T-helper 17 cell (primary cell): ENCODE results near the gene COL26A1. TPM values are rescaled to one million over a fixed set of nuclear protein-coding genes. Genes with fewer than 3 reads are reported as not detected.

Experiments
- ATAC-seq: fragments of 150-1000 bp; cut with Tn5 transposase; 2 replicates; pipeline ENCODE4 v1.10.0; 2021; ENCODE audit warnings: mild to moderate bottlenecking, moderate library complexity
- DNase-seq, 3 donors: peaks; one replicate each; pipeline versions ENCODE4 v3.0.0 to v3.0.0-alpha.2; 2020 to 2021
- H3K9me3 ChIP-seq: one replicate; pipeline ENCODE4 v1.7.0; 2013; ENCODE audit warnings: low read length, mild to moderate bottlenecking; ENCODE audit not compliant: control insufficient read depth, poor library complexity, severe bottlenecking
- H3K27ac Mint-ChIP-seq: one replicate; pipeline ENCODE4 v1.8.0; 2022; ENCODE audit warnings: mild to moderate bottlenecking, moderate library complexity, mixed read lengths
- H3K27me3 Mint-ChIP-seq: one replicate; pipeline ENCODE4 v1.8.0; 2022; ENCODE audit warnings: mixed read lengths
- H3K36me3 Mint-ChIP-seq: one replicate; pipeline ENCODE4 v1.8.0; 2022; ENCODE audit warnings: low read depth, mixed read lengths
- H3K4me1 Mint-ChIP-seq: one replicate; pipeline ENCODE4 v1.8.0; 2022; ENCODE audit warnings: mild to moderate bottlenecking, mixed read lengths
- H3K4me3 Mint-ChIP-seq: one replicate; pipeline ENCODE4 v1.8.0; 2022; ENCODE audit warnings: mild to moderate bottlenecking, moderate library complexity, mixed read lengths
- total RNA-seq, 4 donors: library from RNA in 2 of 4; stranded (reverse) in 2 of 4; gene quantifications; one replicate each; pipeline ENCODE4 v1.2.3 and lab custom pipeline; 2022 to 2026

COL26A1 gene
- total RNA-seq, 2 donors from 2014 or later: not detected

DNA sequence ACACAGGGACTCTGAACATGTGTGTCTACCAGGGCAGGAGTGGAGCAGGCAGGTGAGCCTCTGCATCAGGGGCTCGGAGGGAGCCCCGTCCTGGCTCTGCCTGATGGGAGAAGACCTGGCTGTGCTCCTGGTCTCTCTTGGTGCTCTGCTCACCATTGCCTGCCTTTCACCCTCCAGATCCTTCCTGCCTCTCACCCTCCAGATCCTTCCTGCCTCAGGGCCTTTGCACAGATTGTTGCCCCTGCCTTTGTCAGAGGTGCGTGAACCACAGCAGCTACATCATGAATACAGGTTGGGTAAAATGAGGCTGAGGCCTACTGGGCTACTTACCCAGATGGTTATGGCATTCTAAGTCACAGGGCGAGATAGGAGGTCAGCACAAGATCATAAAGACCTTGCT lies 16.6 kb downstream of the COL26A1 start:
- no peaks in the 10 kb centered on the region for H3K36me3 Mint-ChIP-seq
- ATAC-seq: no peak
- no peak overlapping the region for H3K27ac Mint-ChIP-seq
- no peaks in the 10 kb centered on the region for H3K9me3 ChIP-seq
- no peak overlapping the region for H3K4me3 Mint-ChIP-seq
- no peak for DNase-seq
- H3K27me3 Mint-ChIP-seq: peaks cover 6% of the 10 kb centered on the region
- H3K4me1 Mint-ChIP-seq: no peaks in the 10 kb centered on the region

DNA sequence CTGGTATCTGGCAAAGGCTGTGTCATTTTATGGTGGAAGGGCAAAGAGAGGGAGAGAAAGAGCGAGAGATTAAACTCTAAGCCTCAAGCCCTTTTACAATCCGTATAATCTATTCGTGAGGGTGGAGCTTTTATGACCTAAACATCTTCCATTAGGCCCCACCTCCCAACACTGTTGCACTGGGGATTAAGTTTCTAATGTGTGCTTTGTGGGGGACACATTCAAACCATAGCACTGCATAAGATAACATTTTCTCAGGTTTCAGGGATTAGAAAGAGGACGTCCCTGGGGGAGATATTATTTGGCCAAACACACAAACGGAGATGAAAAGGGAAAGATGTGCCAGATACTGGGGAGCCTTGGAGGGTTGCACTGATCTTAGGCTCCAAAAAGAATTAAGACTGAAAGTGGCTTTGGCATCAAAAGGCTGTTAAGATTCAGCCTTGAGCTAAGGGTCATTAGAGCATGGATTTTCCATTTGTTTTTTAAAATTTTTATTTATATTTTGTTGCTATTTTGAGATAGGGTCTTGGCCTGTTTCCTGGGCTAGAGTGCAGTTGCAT lies 19.0 kb downstream of the COL26A1 start:
- Mint-ChIP-seq H3K27me3 (peaks cover 3% of the 10 kb centered on the region), H3K27ac (no peak overlapping the region), H3K36me3 (no peaks in the 10 kb centered on the region), H3K4me1 (peaks cover 2% of the 10 kb centered on the region), H3K4me3 (no peak overlapping the region)
- DNase-seq: no peak
- no peak for ATAC-seq
- no peaks in the 10 kb centered on the region for H3K9me3 ChIP-seq

DNA sequence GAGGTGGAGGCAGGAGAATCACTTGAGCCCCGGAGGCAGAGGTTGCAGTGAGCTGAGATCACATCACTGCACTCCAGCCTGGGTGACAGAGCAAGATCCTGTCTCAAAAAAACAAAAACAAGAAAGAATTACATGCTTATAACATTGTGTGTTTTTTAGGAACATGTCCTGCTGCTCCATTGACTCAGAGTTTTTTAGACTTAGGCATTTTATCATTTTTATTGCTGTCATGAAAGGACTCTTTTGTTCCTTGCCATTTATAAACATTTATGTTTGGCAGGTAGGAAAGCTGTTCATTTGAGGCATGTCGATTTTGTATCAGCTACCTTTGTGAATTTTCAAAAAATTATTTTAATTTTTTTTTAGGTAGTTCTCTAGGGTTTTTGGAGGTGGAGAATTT lies 20.3 kb downstream of the COL26A1 start:
- Mint-ChIP-seq H3K4me1 (peaks cover 4% of the 10 kb centered on the region), H3K27me3 (peaks cover 6% of the 10 kb centered on the region), H3K27ac (no peak overlapping the region)

DNA sequence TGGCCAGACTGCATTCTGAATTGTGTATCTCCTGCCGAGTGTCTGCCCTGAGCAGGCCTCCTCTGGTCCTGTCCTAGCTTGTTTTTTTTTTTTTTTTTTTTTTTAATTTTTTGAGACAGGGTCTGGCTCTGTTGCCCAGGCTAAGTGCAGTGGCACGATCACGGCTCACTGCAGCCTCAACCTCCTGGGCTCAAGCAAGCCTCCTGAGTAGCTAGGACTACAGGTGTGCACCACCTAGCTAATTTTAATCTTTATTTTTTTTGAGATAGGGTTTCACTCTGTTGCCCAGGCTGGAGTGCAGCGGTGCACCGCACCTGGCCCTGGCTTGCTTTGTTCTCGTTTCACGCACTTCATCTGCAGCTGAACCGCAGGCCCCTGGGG lies 23.5 kb downstream of the COL26A1 start:
- no peak for ATAC-seq
- Mint-ChIP-seq H3K4me1 (peaks cover 10% of the 10 kb centered on the region), H3K27ac (no peak overlapping the region), H3K4me3 (no peak overlapping the region), H3K36me3 (no peaks in the 10 kb centered on the region), H3K27me3 (peaks cover 6% of the 10 kb centered on the region)
- DNase-seq: no peak
- no peaks in the 10 kb centered on the region for H3K9me3 ChIP-seq

More for the DNA sequence above, 20.3 kb downstream of the COL26A1 start:
- DNase-seq (no peak), ATAC-seq (no peak)
- Mint-ChIP-seq H3K36me3 (no peaks in the 10 kb centered on the region), H3K4me3 (no peak overlapping the region)
- no peaks in the 10 kb centered on the region for H3K9me3 ChIP-seq

DNA sequence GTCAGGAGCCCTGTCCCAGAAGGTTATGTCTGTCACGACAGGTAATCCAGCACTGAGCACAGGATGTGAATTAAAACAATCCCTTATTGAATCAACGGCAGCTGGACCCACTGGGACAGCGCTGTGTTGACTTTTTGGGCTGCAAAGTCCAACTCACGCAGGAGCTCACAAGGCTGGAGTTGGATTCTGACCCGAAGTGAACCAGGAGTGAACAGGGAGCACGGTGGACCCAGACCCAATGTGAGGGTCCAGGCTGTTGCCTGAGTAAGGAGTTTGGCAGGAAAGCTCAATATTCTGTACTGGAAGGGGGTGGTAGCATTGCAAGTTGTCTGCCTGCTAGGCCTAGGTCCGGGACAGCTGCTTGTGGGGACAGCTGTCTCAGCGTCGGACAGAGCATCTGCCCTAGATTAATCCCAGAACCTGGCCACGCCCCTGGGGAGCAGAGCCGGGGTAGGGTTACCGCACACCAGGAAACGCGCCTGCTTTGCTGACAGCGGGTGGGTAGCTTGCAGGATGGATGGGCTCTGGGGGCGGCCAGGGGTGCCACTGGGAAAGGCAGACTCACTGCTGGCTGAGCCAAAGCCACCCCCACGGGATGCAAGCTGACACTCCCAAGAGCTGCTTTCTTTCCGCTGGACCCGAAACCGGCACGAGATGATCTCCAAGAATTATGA lies 24.0 kb downstream of the COL26A1 start:
- Mint-ChIP-seq H3K36me3 (no peaks in the 10 kb centered on the region), H3K27ac (no peak overlapping the region), H3K4me1 (peaks cover 10% of the 10 kb centered on the region), H3K27me3 (peaks cover 6% of the 10 kb centered on the region), H3K4me3 (no peak overlapping the region)
- DNase-seq (no peak), ATAC-seq (no peak)
- no peaks in the 10 kb centered on the region for H3K9me3 ChIP-seq

DNA sequence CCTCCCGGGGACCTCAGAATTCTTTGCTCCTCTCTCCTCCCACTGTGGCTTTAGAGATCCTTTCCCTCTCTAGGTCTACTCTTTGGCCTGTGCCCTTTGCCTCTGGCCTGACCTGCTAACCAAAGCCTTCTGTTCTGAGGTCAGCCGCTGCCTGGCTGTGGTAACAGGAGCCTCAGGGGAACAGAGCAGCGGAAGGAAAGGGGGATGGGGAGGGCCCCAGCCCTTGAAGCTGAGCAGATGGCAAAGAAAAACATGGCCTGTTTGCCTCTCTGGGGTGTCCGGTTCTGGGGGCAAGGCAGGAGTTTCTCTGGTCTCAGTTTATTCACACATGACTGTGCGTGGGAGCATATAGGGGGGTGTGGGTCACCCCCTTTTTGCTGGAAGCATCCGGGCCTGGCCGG lies 28.2 kb downstream of the COL26A1 start:
- Mint-ChIP-seq H3K36me3 (no peaks in the 10 kb centered on the region), H3K4me1 (peaks cover 14% of the 10 kb centered on the region), H3K27ac (peak overlapping the region; percentile 77), H3K4me3 (peak overlapping the region; percentile 53), H3K27me3 (peaks cover 12% of the 10 kb centered on the region)
- ATAC-seq (peak; percentile 74), DNase-seq (no peak)
- no peaks in the 10 kb centered on the region for H3K9me3 ChIP-seq

DNA sequence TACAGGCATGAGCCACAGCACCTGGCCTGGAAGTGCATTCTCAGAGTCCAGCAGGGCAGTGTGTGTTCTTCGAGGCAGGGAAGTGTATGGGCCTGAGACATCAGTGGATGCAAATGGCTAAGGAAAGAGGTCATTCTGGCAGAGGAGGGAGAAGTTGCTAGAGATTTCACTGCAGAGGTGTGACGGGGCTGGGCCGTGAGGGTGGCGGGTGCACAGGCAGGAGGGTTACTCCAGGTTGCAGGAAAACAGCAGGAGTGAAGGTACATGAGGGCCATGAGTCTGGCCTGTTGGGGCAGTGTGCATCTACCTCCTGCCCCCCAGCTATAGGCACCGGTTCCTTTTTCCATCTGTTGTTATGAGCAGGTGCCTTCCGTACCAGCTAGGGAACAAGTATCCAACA lies 29.3 kb downstream of the COL26A1 start:
- DNase-seq: no peak
- H3K9me3 ChIP-seq: no peaks in the 10 kb centered on the region
- Mint-ChIP-seq H3K4me1 (peaks cover 11% of the 10 kb centered on the region), H3K36me3 (no peaks in the 10 kb centered on the region), H3K27me3 (peaks cover 6% of the 10 kb centered on the region), H3K4me3 (peak overlapping the region; percentile 58), H3K27ac (peak overlapping the region; percentile 77)
- no peak for ATAC-seq

DNA sequence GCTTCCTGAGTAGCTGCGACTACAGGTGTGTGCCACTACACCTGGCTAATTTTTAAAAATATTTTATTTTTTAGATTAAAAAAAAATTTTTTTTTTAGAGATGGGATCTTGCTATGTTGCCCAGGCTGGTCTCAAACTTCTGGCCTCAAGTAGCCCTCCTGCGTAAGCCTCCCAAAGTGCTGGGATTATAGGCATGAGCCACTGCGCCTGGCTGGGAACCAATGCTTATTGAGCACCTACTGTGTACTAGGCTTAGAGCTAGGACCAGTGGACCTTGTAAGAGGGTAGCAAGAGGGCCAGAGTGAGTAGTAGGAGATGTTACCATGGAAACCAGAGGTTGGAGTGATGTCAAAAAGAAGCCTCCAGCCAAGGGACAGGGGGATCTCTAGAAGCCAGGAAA lies 31.2 kb downstream of the COL26A1 start:
- DNase-seq (no peak), ATAC-seq (no peak)
- H3K4me1 Mint-ChIP-seq: peaks cover 9% of the 10 kb centered on the region
- H3K4me3 Mint-ChIP-seq: no peak overlapping the region
- no peaks in the 10 kb centered on the region for H3K9me3 ChIP-seq
- peaks cover 20% of the 10 kb centered on the region for H3K27me3 Mint-ChIP-seq
- H3K36me3 Mint-ChIP-seq: no peaks in the 10 kb centered on the region
- H3K27ac Mint-ChIP-seq: no peak overlapping the region

DNA sequence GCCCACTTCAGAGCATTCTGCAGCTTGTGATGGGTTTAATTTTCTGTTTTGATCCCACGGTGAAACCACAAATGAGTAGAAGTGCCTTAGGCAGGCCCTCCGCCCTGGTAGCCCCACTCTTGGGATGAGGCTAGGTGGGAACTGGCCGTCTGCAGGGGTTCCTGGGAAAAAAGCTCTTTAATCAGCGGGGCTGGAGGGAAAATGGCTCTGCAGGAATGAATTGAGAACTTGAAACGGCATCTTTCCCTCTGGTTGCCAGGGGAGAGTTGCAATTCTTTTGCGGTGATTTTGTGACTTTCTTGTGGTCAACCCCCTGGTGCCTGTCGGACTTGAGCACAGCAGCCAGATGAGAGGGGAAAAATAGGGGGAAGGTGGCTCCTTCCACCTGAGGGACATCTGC lies 32.7 kb downstream of the COL26A1 start:
- Mint-ChIP-seq H3K4me1 (peaks cover 6% of the 10 kb centered on the region), H3K27ac (no peak overlapping the region), H3K36me3 (peaks cover 2% of the 10 kb centered on the region), H3K4me3 (no peak overlapping the region), H3K27me3 (peaks cover 31% of the 10 kb centered on the region)
- DNase-seq: no peak
- H3K9me3 ChIP-seq: no peaks in the 10 kb centered on the region
- no peak for ATAC-seq

DNA sequence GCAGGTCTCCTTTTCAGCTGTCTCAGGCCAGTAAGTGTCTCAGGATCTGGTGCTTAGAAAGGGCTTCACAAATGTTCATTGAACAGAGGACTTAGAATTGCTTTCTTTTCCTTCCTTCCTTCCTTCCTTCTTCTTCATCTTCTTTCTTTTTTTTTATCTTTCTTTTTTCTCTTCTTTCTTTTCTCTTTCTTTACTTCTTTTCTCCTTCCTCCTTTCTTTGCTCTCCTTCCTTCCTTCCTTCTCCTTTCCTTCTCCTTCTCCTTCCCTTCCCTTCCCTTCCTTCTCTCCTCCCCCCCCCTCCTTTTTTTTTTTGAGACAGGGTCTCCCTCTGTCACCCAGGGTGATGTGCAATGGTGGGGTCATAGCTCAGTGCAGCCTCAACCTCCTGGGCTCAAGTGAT lies 34.6 kb downstream of the COL26A1 start:
- H3K27ac Mint-ChIP-seq: no peak overlapping the region
- H3K9me3 ChIP-seq: no peaks in the 10 kb centered on the region
- peaks cover 6% of the 10 kb centered on the region for H3K4me1 Mint-ChIP-seq
- DNase-seq (no peak), ATAC-seq (no peak)
- H3K27me3 Mint-ChIP-seq: peaks cover 41% of the 10 kb centered on the region
- peaks cover 2% of the 10 kb centered on the region for H3K36me3 Mint-ChIP-seq
- H3K4me3 Mint-ChIP-seq: no peak overlapping the region

DNA sequence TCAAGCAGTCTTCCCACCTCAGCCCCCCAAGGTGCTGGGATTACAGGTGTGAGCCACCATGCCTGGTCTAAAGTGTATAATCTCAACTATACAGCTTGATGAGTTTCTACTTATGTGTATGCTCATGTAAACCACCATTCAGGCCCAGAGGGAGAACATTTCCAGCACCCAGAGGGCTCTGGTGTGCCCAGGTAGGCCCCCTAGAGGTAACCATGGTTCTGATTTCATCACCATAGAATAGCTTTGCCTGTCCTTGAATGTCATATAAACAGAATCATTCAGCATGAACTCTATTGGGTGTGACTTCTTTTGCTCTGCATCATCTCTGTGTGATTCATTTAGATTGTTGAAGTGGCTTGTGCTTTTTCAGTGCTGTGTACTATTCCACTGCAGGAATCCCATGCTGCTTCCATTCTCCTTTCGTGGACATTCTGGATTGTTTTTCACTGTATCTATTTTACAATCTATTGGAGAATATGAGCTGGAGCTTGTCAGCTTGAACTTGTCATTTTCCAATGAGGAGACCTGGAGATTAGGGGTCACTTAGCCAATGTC lies 35.2 kb downstream of the COL26A1 start:
- H3K9me3 ChIP-seq: no peaks in the 10 kb centered on the region
- H3K27ac Mint-ChIP-seq: no peak overlapping the region
- H3K27me3 Mint-ChIP-seq: peaks cover 43% of the 10 kb centered on the region
- H3K4me3 Mint-ChIP-seq: no peak overlapping the region
- H3K36me3 Mint-ChIP-seq: peaks cover 4% of the 10 kb centered on the region
- peaks cover 7% of the 10 kb centered on the region for H3K4me1 Mint-ChIP-seq
- ATAC-seq: no peak
- DNase-seq: no peak

DNA sequence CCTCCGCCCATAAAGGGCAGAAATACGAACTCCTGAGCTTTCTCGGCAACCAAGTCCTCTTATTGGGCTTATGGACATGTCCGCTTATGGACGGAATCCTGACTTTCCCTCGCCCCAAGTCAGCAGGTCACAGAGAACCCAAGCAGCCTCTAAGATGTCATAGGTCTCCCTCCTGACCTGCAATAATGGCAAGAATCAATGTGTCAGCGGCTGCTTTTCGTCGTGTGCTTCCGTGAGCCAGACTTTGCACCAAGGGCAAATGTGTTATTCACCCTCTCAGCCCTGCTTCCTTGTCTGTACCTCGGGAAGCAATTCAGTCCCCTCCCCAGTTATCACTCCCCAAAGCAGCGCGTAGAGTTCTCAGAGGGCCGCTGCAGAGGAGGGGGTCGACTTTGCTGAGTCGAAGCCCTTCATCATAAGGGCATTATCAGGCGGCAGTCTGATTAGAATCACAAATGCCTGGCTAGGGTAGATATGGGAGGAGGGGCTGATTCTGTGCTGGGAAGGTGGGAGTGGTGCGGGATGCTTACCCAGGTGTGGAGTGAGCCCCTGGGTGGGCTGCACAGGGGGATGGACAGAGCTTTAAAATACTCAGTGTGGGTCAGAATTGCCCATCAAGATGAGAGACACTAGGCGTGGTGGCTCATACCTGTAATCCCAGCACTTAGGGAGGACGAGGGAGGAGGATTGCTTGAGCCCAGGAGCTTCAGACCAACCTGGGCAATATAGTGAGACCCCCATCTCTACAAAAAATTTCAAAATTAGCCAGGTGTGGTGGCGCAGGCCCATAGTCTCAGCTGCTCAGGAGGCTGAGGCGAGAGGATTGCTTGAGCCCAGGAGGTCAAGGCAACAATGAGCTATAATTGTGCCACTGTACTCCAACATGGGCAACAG lies 36.0 kb downstream of the COL26A1 start:
- H3K27ac Mint-ChIP-seq: no peak overlapping the region
- DNase-seq (no peak), ATAC-seq (no peak)
- H3K36me3 Mint-ChIP-seq: peaks cover 4% of the 10 kb centered on the region
- peaks cover 9% of the 10 kb centered on the region for H3K4me1 Mint-ChIP-seq
- no peak overlapping the region for H3K4me3 Mint-ChIP-seq
- H3K9me3 ChIP-seq: no peaks in the 10 kb centered on the region
- H3K27me3 Mint-ChIP-seq: peaks cover 46% of the 10 kb centered on the region

DNA sequence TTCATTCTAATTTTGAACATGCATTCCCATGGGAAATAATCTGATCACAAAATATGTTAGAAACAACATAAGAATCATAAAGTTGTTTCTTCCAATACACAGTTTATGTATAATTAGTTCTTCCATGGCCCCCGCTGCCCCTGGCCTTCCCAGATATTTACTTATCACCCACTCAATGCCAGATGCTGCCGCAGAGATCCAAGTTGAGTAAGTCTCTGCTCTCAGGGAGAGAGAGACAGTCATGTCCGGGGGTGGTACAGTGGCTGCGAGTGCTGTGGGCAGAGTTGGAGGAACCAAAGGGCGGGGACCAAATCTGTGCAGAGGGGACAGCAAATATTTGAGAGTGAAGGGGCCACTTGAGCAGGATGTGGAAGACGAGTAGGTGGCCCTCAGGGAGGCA lies 37.1 kb downstream of the COL26A1 start:
- Mint-ChIP-seq H3K36me3 (peaks cover 4% of the 10 kb centered on the region), H3K4me3 (no peak overlapping the region), H3K4me1 (peaks cover 9% of the 10 kb centered on the region), H3K27me3 (peaks cover 46% of the 10 kb centered on the region), H3K27ac (no peak overlapping the region)
- ATAC-seq: no peak
- DNase-seq: no peak
- no peaks in the 10 kb centered on the region for H3K9me3 ChIP-seq
